ENCODE data around the gene LFNG. TPM values are rescaled to one million over a fixed set of nuclear protein-coding genes. Genes with fewer than 3 reads are reported as not detected.

Gene LFNG
- polyA plus RNA-seq (2013, experiment 1 of 2): 1.2 TPM
- 1.7 TPM for polyA plus RNA-seq (2013, experiment 2 of 2)

DNA sequence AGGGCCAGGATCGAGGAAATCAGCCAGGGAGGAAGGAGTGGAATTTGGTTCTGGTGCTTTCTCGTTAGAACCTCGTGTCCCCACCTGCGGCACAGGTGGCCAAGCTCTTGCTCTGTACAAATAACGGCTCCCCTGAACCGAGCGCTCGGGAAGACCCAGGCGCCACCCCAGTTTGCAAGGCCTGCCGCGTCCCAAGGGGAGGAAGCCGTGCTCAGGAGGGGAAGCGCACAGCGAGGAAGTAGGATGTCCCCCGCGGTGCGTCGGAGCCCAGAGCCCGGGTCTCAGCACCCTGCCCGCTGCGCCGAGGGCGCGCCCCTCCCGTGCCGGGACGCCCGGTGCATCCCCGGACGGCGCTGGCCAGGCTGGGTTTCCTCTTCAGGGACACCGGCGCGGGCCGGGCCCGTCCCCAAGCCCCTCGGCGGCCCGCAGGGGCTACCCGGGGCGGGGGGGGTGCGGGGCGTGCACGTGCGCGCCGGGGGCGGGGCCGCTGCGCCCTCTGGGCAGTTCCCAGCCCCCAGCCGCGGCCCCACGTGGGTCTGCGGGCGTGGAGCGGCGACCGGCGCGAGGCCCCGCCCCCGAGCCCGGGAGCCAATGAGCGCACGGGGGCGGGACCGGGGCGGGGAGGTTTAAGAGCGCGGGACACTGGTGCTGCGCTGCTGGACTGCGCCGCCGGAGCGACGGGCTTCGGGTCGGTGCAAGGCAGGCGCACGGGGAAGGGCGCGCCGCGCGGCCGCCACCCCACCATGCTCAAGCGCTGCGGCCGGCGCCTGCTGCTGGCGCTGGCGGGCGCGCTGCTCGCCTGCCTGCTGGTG, at the start of gene LFNG:
LFNG (plus strand) TSS at position 656 of the 812 bp plus-strand sequence; CDS start at position 744, 88 bp downstream.
- Histone ChIP-seq H3K79me1 (ENCODE audit: low read length) (no peaks in the 10 kb centered on the region), H3K23ac (ENCODE audit: low read length) (no peak within 1 kb of the TSS), H2BK15ac (replicated peaks; ENCODE audit: low read depth) (no peak within 1 kb of the TSS), H2AK5ac (ENCODE audit: low read length) (no peak within 1 kb of the TSS), H3K79me2 (ENCODE audit: control insufficient read depth, insufficient read depth, low read length) (no peaks in the 10 kb centered on the region), H2BK5ac (ENCODE audit: low read length) (no peak within 1 kb of the TSS), H3K27me3 (ENCODE audit: insufficient read depth, low read length, poor library complexity) (peaks cover 9% of the 10 kb centered on the region), H4K8ac (ENCODE audit: low read depth, low read length) (no peak within 1 kb of the TSS), H2BK120ac (ENCODE audit: low read depth, low read length) (no peak within 1 kb of the TSS), H3K27ac (ENCODE audit: low read depth, low read length) (no peak within 1 kb of the TSS), H3K18ac (ENCODE audit: low read length) (peak within 1 kb of the TSS; percentile 7), H3K9ac (ENCODE audit: low read length) (peak within 1 kb of the TSS; percentile 56), H3K56ac (ENCODE audit: low read length) (peak within 1 kb of the TSS; percentile 82), H4K5ac (ENCODE audit: low read length) (no peak within 1 kb of the TSS), H3K4ac (ENCODE audit: low read depth, low read length) (no peak within 1 kb of the TSS), H3K4me2 (ENCODE audit: low read length) (peak within 1 kb of the TSS; percentile 77), H3K4me3 (ENCODE audit: low read length) (peak within 1 kb of the TSS; percentile 32), H3K36me3 (ENCODE audit: control insufficient read depth, insufficient read depth, low read length) (no peaks in the 10 kb centered on the region), H3K4me1 (ENCODE audit: control insufficient read depth, low read depth, low read length) (peaks cover 14% of the 10 kb centered on the region)
- DNase-seq: peak; percentile 90
- no CpG with 5 or more reads among the region's 95 CpGs for WGBS (ENCODE audit: extremely low coverage, insufficient coverage, low lambda C conversion rate)

GRCh38 chr7:2470204-2471021, 49.2 kb upstream of the LFNG start:
- Histone ChIP-seq H3K18ac (ENCODE audit: low read length) (no peak overlapping the region), H2BK15ac (replicated peaks; ENCODE audit: low read depth) (no peak overlapping the region), H3K27me3 (ENCODE audit: insufficient read depth, low read length, poor library complexity) (no peaks in the 10 kb centered on the region), H3K23ac (ENCODE audit: low read length) (peak overlapping the region; percentile 24), H4K5ac (ENCODE audit: low read length) (no peak overlapping the region), H2BK5ac (ENCODE audit: low read length) (no peak overlapping the region), H2BK120ac (ENCODE audit: low read depth, low read length) (no peak overlapping the region), H3K4ac (ENCODE audit: low read depth, low read length) (peak overlapping the region; percentile 74), H4K8ac (ENCODE audit: low read depth, low read length) (no peak overlapping the region), H3K56ac (ENCODE audit: low read length) (peak overlapping the region; percentile 82), H3K36me3 (ENCODE audit: control insufficient read depth, insufficient read depth, low read length) (no peaks in the 10 kb centered on the region), H3K79me1 (ENCODE audit: low read length) (no peaks in the 10 kb centered on the region), H3K4me2 (ENCODE audit: low read length) (no peak overlapping the region), H3K27ac (ENCODE audit: low read depth, low read length) (no peak overlapping the region), H3K4me3 (ENCODE audit: low read length) (no peak overlapping the region), H3K79me2 (ENCODE audit: control insufficient read depth, insufficient read depth, low read length) (no peaks in the 10 kb centered on the region), H3K9ac (ENCODE audit: low read length) (no peak overlapping the region), H3K4me1 (ENCODE audit: control insufficient read depth, low read depth, low read length) (peaks cover 4% of the 10 kb centered on the region), H2AK5ac (ENCODE audit: low read length) (peak overlapping the region; percentile 43)
- no peak for DNase-seq
- no CpG with 5 or more reads among the region's 19 CpGs for WGBS (ENCODE audit: extremely low coverage, insufficient coverage, low lambda C conversion rate)

- no CpG with 5 or more reads among the region's 5 CpGs for WGBS (ENCODE audit: extremely low coverage, insufficient coverage, low lambda C conversion rate)
- DNase-seq: no peak
- peak overlapping the region; percentile 17 for H3K9ac ChIP-seq (ENCODE audit: low read length)
Observed at GRCh38 chr7:2471022-2471329, 48.6 kb upstream of the LFNG start.

DNA sequence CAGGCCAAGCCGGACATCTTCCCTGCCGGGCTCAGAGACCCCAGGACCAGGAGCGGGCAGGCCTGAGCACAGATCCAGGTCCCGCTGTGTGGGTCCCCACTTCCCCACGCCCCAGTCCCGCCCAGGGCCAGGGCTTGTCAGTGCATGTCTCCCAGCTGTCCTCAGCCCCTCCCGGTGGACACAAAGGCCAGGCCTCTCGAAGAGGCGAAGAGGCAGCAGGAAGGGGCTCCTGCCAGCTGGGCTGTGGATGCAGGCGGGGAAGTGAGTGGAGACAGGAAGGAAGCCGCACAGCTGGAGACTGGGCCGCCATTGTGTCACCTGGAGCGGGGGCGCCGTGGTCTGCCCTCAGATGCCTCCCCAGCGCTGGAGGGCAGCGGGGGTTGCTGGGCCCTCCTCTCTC, 48.2 kb upstream of the LFNG start:
- Histone ChIP-seq H2AK5ac (ENCODE audit: low read length) (no peak overlapping the region), H2BK5ac (ENCODE audit: low read length) (peak overlapping the region; percentile 97), H2BK15ac (replicated peaks; ENCODE audit: low read depth) (no peak overlapping the region), H2BK120ac (ENCODE audit: low read depth, low read length) (peak overlapping the region; percentile 5), H3K23ac (ENCODE audit: low read length) (peak overlapping the region; percentile 24), H3K18ac (ENCODE audit: low read length) (peak overlapping the region; percentile 4), H4K8ac (ENCODE audit: low read depth, low read length) (no peak overlapping the region), H3K79me2 (ENCODE audit: control insufficient read depth, insufficient read depth, low read length) (no peaks in the 10 kb centered on the region), H3K27me3 (ENCODE audit: insufficient read depth, low read length, poor library complexity) (no peaks in the 10 kb centered on the region), H3K9ac (ENCODE audit: low read length) (peak overlapping the region; percentile 17), H4K5ac (ENCODE audit: low read length) (peak overlapping the region; percentile 97), H3K4me1 (ENCODE audit: control insufficient read depth, low read depth, low read length) (peaks cover 4% of the 10 kb centered on the region), H3K4me2 (ENCODE audit: low read length) (no peak overlapping the region), H3K36me3 (ENCODE audit: control insufficient read depth, insufficient read depth, low read length) (no peaks in the 10 kb centered on the region), H3K4me3 (ENCODE audit: low read length) (no peak overlapping the region), H3K27ac (ENCODE audit: low read depth, low read length) (peak overlapping the region; percentile 69), H3K56ac (ENCODE audit: low read length) (peak overlapping the region; percentile 82), H3K4ac (ENCODE audit: low read depth, low read length) (peak overlapping the region; percentile 74), H3K79me1 (ENCODE audit: low read length) (no peaks in the 10 kb centered on the region)
- no CpG with 5 or more reads among the region's 17 CpGs for WGBS (ENCODE audit: extremely low coverage, insufficient coverage, low lambda C conversion rate)
- DNase-seq: peak; percentile 69

More at GRCh38 chr7:2471022-2471329, 48.6 kb upstream of the LFNG start:
- peak overlapping the region; percentile 82 for H3K56ac ChIP-seq (ENCODE audit: low read length)
- no peak overlapping the region for H3K4me3 ChIP-seq (ENCODE audit: low read length)
- peak overlapping the region; percentile 97 for H4K5ac ChIP-seq (ENCODE audit: low read length)
- peaks cover 4% of the 10 kb centered on the region for H3K4me1 ChIP-seq (ENCODE audit: control insufficient read depth, low read depth, low read length)
- peak overlapping the region; percentile 97 for H2BK5ac ChIP-seq (ENCODE audit: low read length)
- H2BK120ac ChIP-seq (ENCODE audit: low read depth, low read length): peak overlapping the region; percentile 5
- peak overlapping the region; percentile 74 for H3K4ac ChIP-seq (ENCODE audit: low read depth, low read length)
- H3K79me1 ChIP-seq (ENCODE audit: low read length): no peaks in the 10 kb centered on the region
- H3K23ac ChIP-seq (ENCODE audit: low read length): peak overlapping the region; percentile 24
- H3K79me2 ChIP-seq (ENCODE audit: control insufficient read depth, insufficient read depth, low read length): no peaks in the 10 kb centered on the region
- H3K4me2 ChIP-seq (ENCODE audit: low read length): no peak overlapping the region
- no peaks in the 10 kb centered on the region for H3K36me3 ChIP-seq (ENCODE audit: control insufficient read depth, insufficient read depth, low read length)
- H2AK5ac ChIP-seq (ENCODE audit: low read length): peak overlapping the region; percentile 92
- no peak overlapping the region for H2BK15ac ChIP-seq (replicated peaks; ENCODE audit: low read depth)
- no peak overlapping the region for H4K8ac ChIP-seq (ENCODE audit: low read depth, low read length)
- H3K27ac ChIP-seq (ENCODE audit: low read depth, low read length): peak overlapping the region; percentile 69
- no peaks in the 10 kb centered on the region for H3K27me3 ChIP-seq (ENCODE audit: insufficient read depth, low read length, poor library complexity)
- peak overlapping the region; percentile 4 for H3K18ac ChIP-seq (ENCODE audit: low read length)

DNA sequence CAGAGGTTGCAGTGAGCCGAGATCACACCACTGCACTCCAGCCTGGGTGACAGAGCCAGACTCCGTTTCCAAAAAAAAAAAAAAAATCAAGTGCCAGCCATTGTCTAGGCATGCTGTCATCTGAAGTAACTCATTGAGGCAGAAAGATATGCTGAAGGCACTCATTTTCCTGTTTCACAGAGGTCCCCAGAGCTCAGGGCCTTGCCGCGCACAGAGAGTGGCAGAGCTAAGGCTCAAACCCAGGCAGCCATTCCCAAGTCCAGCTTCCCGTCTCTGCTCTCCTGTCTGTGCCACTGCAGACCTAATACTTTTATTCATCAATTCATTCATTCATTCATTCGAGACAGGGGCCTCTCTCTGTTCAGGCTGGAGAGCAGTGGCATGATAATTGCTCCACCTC, 46.8 kb upstream of the LFNG start:
- Histone ChIP-seq H2BK120ac (ENCODE audit: low read depth, low read length) (no peak overlapping the region), H2AK5ac (ENCODE audit: low read length) (no peak overlapping the region), H3K36me3 (ENCODE audit: control insufficient read depth, insufficient read depth, low read length) (no peaks in the 10 kb centered on the region), H3K27ac (ENCODE audit: low read depth, low read length) (no peak overlapping the region), H3K79me2 (ENCODE audit: control insufficient read depth, insufficient read depth, low read length) (no peaks in the 10 kb centered on the region), H3K4me2 (ENCODE audit: low read length) (no peak overlapping the region), H3K27me3 (ENCODE audit: insufficient read depth, low read length, poor library complexity) (no peaks in the 10 kb centered on the region), H3K79me1 (ENCODE audit: low read length) (no peaks in the 10 kb centered on the region), H4K8ac (ENCODE audit: low read depth, low read length) (no peak overlapping the region), H3K56ac (ENCODE audit: low read length) (no peak overlapping the region), H2BK15ac (replicated peaks; ENCODE audit: low read depth) (no peak overlapping the region), H3K4me1 (ENCODE audit: control insufficient read depth, low read depth, low read length) (peaks cover 4% of the 10 kb centered on the region), H3K4me3 (ENCODE audit: low read length) (no peak overlapping the region), H3K23ac (ENCODE audit: low read length) (no peak overlapping the region), H2BK5ac (ENCODE audit: low read length) (no peak overlapping the region), H4K5ac (ENCODE audit: low read length) (no peak overlapping the region), H3K18ac (ENCODE audit: low read length) (no peak overlapping the region), H3K9ac (ENCODE audit: low read length) (no peak overlapping the region), H3K4ac (ENCODE audit: low read depth, low read length) (no peak overlapping the region)
- no peak for DNase-seq
- WGBS (ENCODE audit: extremely low coverage, insufficient coverage, low lambda C conversion rate): no CpG with 5 or more reads among the region's 6 CpGs
